NCI-H2081 (cell line): ENCODE results near the gene SPAG16.
"Not testable (repeated sequence)": the region's sequence is repeated elsewhere in the genome, so short reads cannot be mapped to it uniquely, and the experiment has no call there.

Source experiments
- DNase-seq, 2 experiments: peaks; one replicate each; lab custom pipeline; 2025; lab: John Stamatoyannopoulos, UW

SPAG16 gene

GRCh38 chr2:213408426-213409070, 124.3 kb downstream of the SPAG16 start:
- not testable (repeated sequence) for DNase-seq

GRCh38 chr2:213410687-213411086, 126.4 kb downstream of the SPAG16 start:
- DNase-seq = not testable (repeated sequence)

- DNase-seq = no peak
Measured at GRCh38 chr2:213411582-213412289, 127.5 kb downstream of the SPAG16 start.

- DNase-seq = no peak
Measured at GRCh38 chr2:213415093-213415492, 130.8 kb downstream of the SPAG16 start.

GRCh38 chr2:213416832-213417231, 132.6 kb downstream of the SPAG16 start:
- DNase-seq = no peak

GRCh38 chr2:213419980-213420379, 135.7 kb downstream of the SPAG16 start:
- DNase-seq = no peak

- no peak for DNase-seq
Measured at GRCh38 chr2:213420828-213421385, 136.6 kb downstream of the SPAG16 start.

GRCh38 chr2:213422211-213422610, 137.9 kb downstream of the SPAG16 start:
- DNase-seq = no peak

- DNase-seq = no peak
Measured at GRCh38 chr2:213425618-213426017, 141.4 kb downstream of the SPAG16 start.

GRCh38 chr2:213429516-213429915, 145.3 kb downstream of the SPAG16 start:
- no peak for DNase-seq

- no peak for DNase-seq
Measured at GRCh38 chr2:213443921-213444320, 159.7 kb downstream of the SPAG16 start.

- no peak for DNase-seq
Measured at GRCh38 chr2:213451542-213452239, 167.4 kb downstream of the SPAG16 start.

- no peak for DNase-seq
Measured at GRCh38 chr2:213455316-213456008, 171.2 kb downstream of the SPAG16 start.

- no peak for DNase-seq
Measured at GRCh38 chr2:213475433-213475832, 191.2 kb downstream of the SPAG16 start.

GRCh38 chr2:213476641-213477040, 192.4 kb downstream of the SPAG16 start:
- no peak for DNase-seq

- DNase-seq = no peak
Measured at GRCh38 chr2:213490087-213490486, 205.8 kb downstream of the SPAG16 start.

- no peak for DNase-seq
Measured at GRCh38 chr2:213491376-213491775, 207.1 kb downstream of the SPAG16 start.

- no peak for DNase-seq
Measured at GRCh38 chr2:213496226-213496625, 212.0 kb downstream of the SPAG16 start.

- DNase-seq = no peak
Measured at GRCh38 chr2:213500881-213501280, 216.6 kb downstream of the SPAG16 start.

GRCh38 chr2:213524164-213524563, 239.9 kb downstream of the SPAG16 start:
- no peak for DNase-seq

GRCh38 chr2:213537579-213537978, 253.3 kb downstream of the SPAG16 start:
- no peak for DNase-seq

- DNase-seq = no peak
Measured at GRCh38 chr2:213544940-213545339, 260.7 kb downstream of the SPAG16 start.
